ENCODE data around the gene BIRC3.

DNA sequence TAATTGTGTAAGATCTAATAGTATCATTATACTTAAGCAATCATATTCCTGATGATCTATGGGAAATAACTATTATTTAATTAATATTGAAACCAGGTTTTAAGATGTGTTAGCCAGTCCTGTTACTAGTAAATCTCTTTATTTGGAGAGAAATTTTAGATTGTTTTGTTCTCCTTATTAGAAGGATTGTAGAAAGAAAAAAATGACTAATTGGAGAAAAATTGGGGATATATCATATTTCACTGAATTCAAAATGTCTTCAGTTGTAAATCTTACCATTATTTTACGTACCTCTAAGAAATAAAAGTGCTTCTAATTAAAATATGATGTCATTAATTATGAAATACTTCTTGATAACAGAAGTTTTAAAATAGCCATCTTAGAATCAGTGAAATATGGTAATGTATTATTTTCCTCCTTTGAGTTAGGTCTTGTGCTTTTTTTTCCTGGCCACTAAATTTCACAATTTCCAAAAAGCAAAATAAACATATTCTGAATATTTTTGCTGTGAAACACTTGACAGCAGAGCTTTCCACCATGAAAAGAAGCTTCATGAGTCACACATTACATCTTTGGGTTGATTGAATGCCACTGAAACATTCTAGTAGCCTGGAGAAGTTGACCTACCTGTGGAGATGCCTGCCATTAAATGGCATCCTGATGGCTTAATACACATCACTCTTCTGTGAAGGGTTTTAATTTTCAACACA, 6.4 kb downstream of the BIRC3 start:
- TF ChIP-seq, protein P1, sequence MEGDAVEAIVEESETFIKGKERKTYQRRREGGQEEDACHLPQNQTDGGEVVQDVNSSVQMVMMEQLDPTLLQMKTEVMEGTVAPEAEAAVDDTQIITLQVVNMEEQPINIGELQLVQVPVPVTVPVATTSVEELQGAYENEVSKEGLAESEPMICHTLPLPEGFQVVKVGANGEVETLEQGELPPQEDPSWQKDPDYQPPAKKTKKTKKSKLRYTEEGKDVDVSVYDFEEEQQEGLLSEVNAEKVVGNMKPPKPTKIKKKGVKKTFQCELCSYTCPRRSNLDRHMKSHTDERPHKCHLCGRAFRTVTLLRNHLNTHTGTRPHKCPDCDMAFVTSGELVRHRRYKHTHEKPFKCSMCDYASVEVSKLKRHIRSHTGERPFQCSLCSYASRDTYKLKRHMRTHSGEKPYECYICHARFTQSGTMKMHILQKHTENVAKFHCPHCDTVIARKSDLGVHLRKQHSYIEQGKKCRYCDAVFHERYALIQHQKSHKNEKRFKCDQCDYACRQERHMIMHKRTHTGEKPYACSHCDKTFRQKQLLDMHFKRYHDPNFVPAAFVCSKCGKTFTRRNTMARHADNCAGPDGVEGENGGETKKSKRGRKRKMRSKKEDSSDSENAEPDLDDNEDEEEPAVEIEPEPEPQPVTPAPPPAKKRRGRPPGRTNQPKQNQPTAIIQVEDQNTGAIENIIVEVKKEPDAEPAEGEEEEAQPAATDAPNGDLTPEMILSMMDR (IDR thresholded peaks at IDR 0.05; ENCODE audit: low read length): no peak
- TF ChIP-seq EZH2 (IDR thresholded peaks at IDR 0.05; ENCODE audit: borderline replicate concordance, low read length): no peak

Measured in OCI-LY1 (cell line).